ENCODE measurements around the gene VASH1. TPM values are rescaled to one million over a fixed set of nuclear protein-coding genes. Genes with fewer than 3 reads are reported as not detected.

VASH1 gene
- total RNA-seq, 4 donors from 2014 or later, result 3.6 to 23.4 (median 16.4) TPM

GRCh38 chr14:76828339-76829012, 67.2 kb downstream of the VASH1 start:
- Histone ChIP-seq H3K27ac (peak overlapping the region; percentile 28 to 57), H3K4me1 (no peaks in the 10 kb centered on the region), H3K27me3 (no peaks in the 10 kb centered on the region), H3K36me3 (no peaks in the 10 kb centered on the region), H3K4me3 (peak overlapping the region; percentile 2 to 24), H3K9me3 (no peaks in the 10 kb centered on the region)
- no peak for DNase-seq
- intact Hi-C loops (cut with DNase I; ENCODE audit: low total_unique reads), result no loop called here
- no peak for TF ChIP-seq POLR2A (IDR thresholded peaks at IDR 0.05)
- TF ChIP-seq, protein P1, sequence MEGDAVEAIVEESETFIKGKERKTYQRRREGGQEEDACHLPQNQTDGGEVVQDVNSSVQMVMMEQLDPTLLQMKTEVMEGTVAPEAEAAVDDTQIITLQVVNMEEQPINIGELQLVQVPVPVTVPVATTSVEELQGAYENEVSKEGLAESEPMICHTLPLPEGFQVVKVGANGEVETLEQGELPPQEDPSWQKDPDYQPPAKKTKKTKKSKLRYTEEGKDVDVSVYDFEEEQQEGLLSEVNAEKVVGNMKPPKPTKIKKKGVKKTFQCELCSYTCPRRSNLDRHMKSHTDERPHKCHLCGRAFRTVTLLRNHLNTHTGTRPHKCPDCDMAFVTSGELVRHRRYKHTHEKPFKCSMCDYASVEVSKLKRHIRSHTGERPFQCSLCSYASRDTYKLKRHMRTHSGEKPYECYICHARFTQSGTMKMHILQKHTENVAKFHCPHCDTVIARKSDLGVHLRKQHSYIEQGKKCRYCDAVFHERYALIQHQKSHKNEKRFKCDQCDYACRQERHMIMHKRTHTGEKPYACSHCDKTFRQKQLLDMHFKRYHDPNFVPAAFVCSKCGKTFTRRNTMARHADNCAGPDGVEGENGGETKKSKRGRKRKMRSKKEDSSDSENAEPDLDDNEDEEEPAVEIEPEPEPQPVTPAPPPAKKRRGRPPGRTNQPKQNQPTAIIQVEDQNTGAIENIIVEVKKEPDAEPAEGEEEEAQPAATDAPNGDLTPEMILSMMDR (IDR thresholded peaks at IDR 0.05), result no peak

DNA sequence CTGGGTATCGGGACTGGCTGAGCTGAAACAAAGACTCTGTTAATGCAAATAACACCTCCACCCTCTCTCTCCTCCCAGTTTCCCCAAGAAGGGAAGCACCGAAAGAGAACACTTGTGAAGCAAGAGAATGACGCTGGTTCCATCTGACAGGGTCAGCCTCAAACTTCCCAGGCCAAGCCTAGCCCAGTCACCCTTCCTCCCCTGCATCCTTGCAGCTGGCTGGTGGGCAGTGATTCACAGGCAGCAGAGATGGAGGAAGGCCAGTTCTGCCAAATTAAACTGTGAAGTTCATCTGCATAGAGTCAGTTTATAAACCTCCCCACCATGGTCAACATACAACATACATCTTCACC, 67.7 kb downstream of the VASH1 start:
- Histone ChIP-seq H3K4me3 (no peak overlapping the region), H3K27me3 (no peaks in the 10 kb centered on the region), H3K27ac (no peak overlapping the region), H3K9me3 (no peaks in the 10 kb centered on the region), H3K4me1 (no peaks in the 10 kb centered on the region), H3K36me3 (no peaks in the 10 kb centered on the region)
- intact Hi-C loops (cut with DNase I; ENCODE audit: low total_unique reads), result no loop called here
- no peak for DNase-seq
- TF ChIP-seq POLR2A (IDR thresholded peaks at IDR 0.05), result no peak
- TF ChIP-seq, protein P1 (IDR thresholded peaks at IDR 0.05), result no peak

DNA sequence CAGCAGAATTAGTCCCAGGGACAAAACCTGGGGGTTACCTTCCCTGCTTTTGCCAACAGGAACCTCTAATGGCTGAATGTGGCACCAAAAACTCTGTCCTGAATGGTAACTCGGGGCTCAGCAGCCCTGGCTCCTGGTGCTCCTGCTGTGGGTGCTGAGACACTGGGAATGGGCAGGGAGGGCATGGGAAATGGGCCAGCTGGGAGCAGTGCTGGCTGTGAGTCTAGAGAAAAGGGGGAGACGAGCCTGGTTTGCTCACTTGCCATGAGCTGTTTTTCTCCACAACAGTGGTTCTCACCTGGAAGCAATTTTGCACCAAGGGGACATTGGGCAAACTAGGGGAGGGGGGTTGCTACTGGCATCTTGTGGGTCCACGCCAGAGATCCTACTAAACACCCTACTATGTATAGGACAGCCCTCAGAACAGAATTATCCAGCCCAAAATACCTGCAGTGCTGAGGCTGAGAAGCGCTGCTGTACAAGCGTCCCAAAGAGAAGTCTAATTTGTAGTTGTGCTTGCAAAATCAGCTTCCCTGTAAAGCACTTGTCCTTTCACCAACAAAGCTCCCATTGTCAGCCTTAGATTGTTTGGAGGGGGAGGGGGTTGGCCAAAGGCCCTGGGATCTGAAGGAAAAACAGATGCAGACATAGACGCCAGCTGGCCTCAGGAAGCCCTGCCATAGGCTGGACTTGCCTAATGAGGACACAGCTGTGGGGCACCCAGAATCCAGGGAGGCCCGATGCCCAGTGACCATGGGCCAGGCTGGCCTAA, 68.6 kb downstream of the VASH1 start:
- intact Hi-C loops (cut with DNase I; ENCODE audit: low total_unique reads), result no loop called here
- Histone ChIP-seq H3K27ac (no peak overlapping the region), H3K36me3 (no peaks in the 10 kb centered on the region), H3K27me3 (no peaks in the 10 kb centered on the region), H3K4me3 (no peak overlapping the region), H3K4me1 (no peaks in the 10 kb centered on the region), H3K9me3 (no peaks in the 10 kb centered on the region)
- no peak for DNase-seq
- TF ChIP-seq POLR2A (IDR thresholded peaks at IDR 0.05), result no peak
- TF ChIP-seq, protein P1 (IDR thresholded peaks at IDR 0.05), result no peak

GRCh38 chr14:76830556-76830955, 69.3 kb downstream of the VASH1 start:
- intact Hi-C loops (cut with DNase I; ENCODE audit: low total_unique reads), result no loop called here
- TF ChIP-seq POLR2A (IDR thresholded peaks at IDR 0.05), result no peak
- TF ChIP-seq, protein P1 (IDR thresholded peaks at IDR 0.05), result no peak
- no peaks in the 10 kb centered on the region for H3K27me3 ChIP-seq
- no peak overlapping the region for H3K4me3 ChIP-seq
- no peak for DNase-seq
- H3K27ac ChIP-seq, result no peak overlapping the region
- no peaks in the 10 kb centered on the region for H3K36me3 ChIP-seq
- no peaks in the 10 kb centered on the region for H3K9me3 ChIP-seq
- H3K4me1 ChIP-seq, result no peaks in the 10 kb centered on the region

DNA sequence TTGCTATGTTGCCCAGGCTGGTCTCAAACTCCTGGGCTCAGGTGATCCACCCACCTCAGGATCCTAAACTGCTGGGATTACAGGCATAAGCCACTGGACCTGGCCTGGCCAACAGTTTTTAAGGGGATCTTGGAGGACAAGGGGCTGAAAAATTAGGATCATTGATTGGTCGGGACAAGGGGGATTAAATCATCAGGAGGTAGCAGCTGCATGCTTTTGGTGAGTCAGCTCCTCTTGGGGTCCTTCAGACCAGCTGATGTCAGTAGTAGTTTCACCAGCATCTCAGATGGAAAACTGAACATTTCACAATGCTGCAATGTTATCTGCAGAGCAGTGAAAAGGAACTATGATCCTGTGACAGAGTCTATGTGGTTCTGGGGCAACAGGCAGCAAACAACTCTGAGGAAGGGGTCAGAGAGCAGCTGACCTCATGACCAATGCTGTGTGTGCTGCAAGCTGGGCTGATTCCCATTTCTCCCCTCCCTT, 71.3 kb downstream of the VASH1 start:
- Histone ChIP-seq H3K4me1 (no peaks in the 10 kb centered on the region), H3K27me3 (no peaks in the 10 kb centered on the region), H3K4me3 (no peak overlapping the region), H3K36me3 (no peaks in the 10 kb centered on the region), H3K27ac (no peak overlapping the region), H3K9me3 (no peaks in the 10 kb centered on the region)
- no peak for DNase-seq
- intact Hi-C loops (cut with DNase I; ENCODE audit: low total_unique reads), result no loop called here
- TF ChIP-seq POLR2A (IDR thresholded peaks at IDR 0.05), result no peak
- TF ChIP-seq, protein P1 (IDR thresholded peaks at IDR 0.05), result no peak
